Measurements from ENCODE around the gene PCSK4.

The PCSK4 gene

GRCh38 chr19:1513499-1514294 lies 23.5 kb upstream of the PCSK4 start:
- H3K79me2 ChIP-seq = no peaks in the 10 kb centered on the region
- peak; percentile 59 for TF ChIP-seq CTCF (IDR thresholded peaks at IDR 0.05)
- no peaks in the 10 kb centered on the region for H3K9me3 ChIP-seq (ENCODE audit: control insufficient read depth, low read length)
- H2AFZ ChIP-seq = peak overlapping the region; percentile 68
- no peak overlapping the region for H3K27ac ChIP-seq
- H3K4me3 ChIP-seq (ENCODE audit: low read depth, low read length) = peak overlapping the region; percentile 60
- H3K4me1 ChIP-seq = no peaks in the 10 kb centered on the region
- H3K9ac ChIP-seq = no peak overlapping the region
- H3K36me3 ChIP-seq (ENCODE audit: control insufficient read depth, insufficient read depth, low read length) = no peaks in the 10 kb centered on the region
- H3K4me2 ChIP-seq (ENCODE audit: low read length) = peak overlapping the region; percentile 55
- H3K27me3 ChIP-seq (ENCODE audit: control insufficient read depth, insufficient read depth, low read length) = no peaks in the 10 kb centered on the region

GRCh38 chr19:1512671-1513498 lies 22.7 kb upstream of the PCSK4 start, which contains the start of gene ADAMTSL5:
Gene ADAMTSL5 (minus strand): TSS chr19:1513019. CDS start chr19:1510943, 2,076 bp downstream.
- Histone ChIP-seq H3K9me3 (ENCODE audit: control insufficient read depth, low read length) (no peaks in the 10 kb centered on the region), H3K4me3 (ENCODE audit: low read depth, low read length) (peak within 1 kb of the TSS; percentile 60), H3K27ac (no peak within 1 kb of the TSS), H2AFZ (peak within 1 kb of the TSS; percentile 69), H3K9ac (no peak within 1 kb of the TSS), H3K4me2 (ENCODE audit: low read length) (peak within 1 kb of the TSS; percentile 60), H3K27me3 (ENCODE audit: control insufficient read depth, insufficient read depth, low read length) (no peaks in the 10 kb centered on the region), H3K79me2 (no peaks in the 10 kb centered on the region), H3K36me3 (ENCODE audit: control insufficient read depth, insufficient read depth, low read length) (no peaks in the 10 kb centered on the region), H3K4me1 (peaks cover 1% of the 10 kb centered on the region)
- TF ChIP-seq CTCF (IDR thresholded peaks at IDR 0.05) = no peak

- no peak for TF ChIP-seq CTCF (IDR thresholded peaks at IDR 0.05)
- Histone ChIP-seq H3K4me2 (ENCODE audit: low read length) (no peak overlapping the region), H3K9ac (no peak overlapping the region), H3K27me3 (ENCODE audit: control insufficient read depth, insufficient read depth, low read length) (no peaks in the 10 kb centered on the region), H3K27ac (no peak overlapping the region), H3K79me2 (no peaks in the 10 kb centered on the region), H2AFZ (no peak overlapping the region), H3K4me3 (ENCODE audit: low read depth, low read length) (no peak overlapping the region), H3K4me1 (peaks cover 2% of the 10 kb centered on the region), H3K9me3 (ENCODE audit: control insufficient read depth, low read length) (no peaks in the 10 kb centered on the region), H3K36me3 (ENCODE audit: control insufficient read depth, insufficient read depth, low read length) (no peaks in the 10 kb centered on the region)
Observed at GRCh38 chr19:1511318-1512317, 21.5 kb upstream of the PCSK4 start.

GRCh38 chr19:1510807-1511206 lies 20.7 kb upstream of the PCSK4 start:
- no peaks in the 10 kb centered on the region for H3K27me3 ChIP-seq (ENCODE audit: control insufficient read depth, insufficient read depth, low read length)
- peaks cover 2% of the 10 kb centered on the region for H3K4me1 ChIP-seq
- H3K79me2 ChIP-seq = no peaks in the 10 kb centered on the region
- no peaks in the 10 kb centered on the region for H3K9me3 ChIP-seq (ENCODE audit: control insufficient read depth, low read length)
- H3K4me3 ChIP-seq (ENCODE audit: low read depth, low read length) = no peak overlapping the region
- no peak overlapping the region for H3K27ac ChIP-seq
- no peak overlapping the region for H2AFZ ChIP-seq
- no peaks in the 10 kb centered on the region for H3K36me3 ChIP-seq (ENCODE audit: control insufficient read depth, insufficient read depth, low read length)
- TF ChIP-seq CTCF (IDR thresholded peaks at IDR 0.05) = no peak
- no peak overlapping the region for H3K9ac ChIP-seq
- H3K4me2 ChIP-seq (ENCODE audit: low read length) = no peak overlapping the region
